Measurements from ENCODE around the gene ARL8B.

The ARL8B gene
- long read RNA-seq, transcript ARL8B-201 (7 exons, 3,005 nt), result major isoform, 499 of 540 reads
- long read RNA-seq, partial matches to known transcripts, result 11 of 540 reads
- long read RNA-seq, other reads (novel, unspliced or antisense), result 28 of 540 reads

- TF ChIP-seq POLR2AphosphoS5 (IDR thresholded peaks at IDR 0.05; ENCODE audit: low read depth), result peak; percentile 76
- peak; percentile 94 for TF ChIP-seq CTCF (IDR thresholded peaks at IDR 0.05; ENCODE audit: insufficient read depth, low read length)
- TF ChIP-seq GABPA (IDR thresholded peaks at IDR 0.05; ENCODE audit: low read depth), result no peak
- TF ChIP-seq SPI1 (IDR thresholded peaks at IDR 0.05; ENCODE audit: borderline replicate concordance, low read depth), result no peak
- TF ChIP-seq REST (IDR thresholded peaks at IDR 0.05; ENCODE audit: insufficient replicate concordance, low read depth), result peak; percentile 50
- DNase-seq (ENCODE audit: low read depth in 1 of 2, low spot score in 1 of 2), result peak; percentile 74 to 92
- Histone ChIP-seq H3K27ac (replicated peaks) (peak within 1 kb of the TSS; percentile 97), H3K27me3 (ENCODE audit: insufficient read depth, poor library complexity, severe bottlenecking) (no peaks in the 10 kb centered on the region), H3K4me3 (replicated peaks; ENCODE audit: insufficient read depth, low read length) (peak within 1 kb of the TSS; percentile 96)
Observed at GRCh38 chr3:5122030-5122740, at the start of gene ARL8B. ARL8B (plus strand) TSS chr3:5122292; CDS start chr3:5122466, 174 bp downstream.

- no peak for DNase-seq (ENCODE audit: low read depth in 1 of 2, low spot score in 1 of 2)
- no peaks in the 10 kb centered on the region for H3K27me3 ChIP-seq (ENCODE audit: insufficient read depth, poor library complexity, severe bottlenecking)
- TF ChIP-seq POLR2AphosphoS5 (IDR thresholded peaks at IDR 0.05; ENCODE audit: low read depth), result no peak
- TF ChIP-seq CTCF (IDR thresholded peaks at IDR 0.05; ENCODE audit: insufficient read depth, low read length), result no peak
- H3K27ac ChIP-seq (replicated peaks), result no peak overlapping the region
- H3K4me3 ChIP-seq (replicated peaks; ENCODE audit: insufficient read depth, low read length), result no peak overlapping the region
Observed at GRCh38 chr3:5073374-5074085, 48.6 kb upstream of the ARL8B start.

- no peak for DNase-seq (ENCODE audit: low read depth in 1 of 2, low spot score in 1 of 2)
- Histone ChIP-seq H3K27ac (replicated peaks) (no peak overlapping the region), H3K27me3 (ENCODE audit: insufficient read depth, poor library complexity, severe bottlenecking) (no peaks in the 10 kb centered on the region), H3K4me3 (replicated peaks; ENCODE audit: insufficient read depth, low read length) (no peak overlapping the region)
- no peak for TF ChIP-seq SPI1 (IDR thresholded peaks at IDR 0.05; ENCODE audit: borderline replicate concordance, low read depth)
- TF ChIP-seq REST (IDR thresholded peaks at IDR 0.05; ENCODE audit: insufficient replicate concordance, low read depth), result no peak
- TF ChIP-seq CTCF (IDR thresholded peaks at IDR 0.05; ENCODE audit: insufficient read depth, low read length), result no peak
- TF ChIP-seq GABPA (IDR thresholded peaks at IDR 0.05; ENCODE audit: low read depth), result no peak
- TF ChIP-seq POLR2AphosphoS5 (IDR thresholded peaks at IDR 0.05; ENCODE audit: low read depth), result no peak
Observed at GRCh38 chr3:5078151-5078550, 43.9 kb upstream of the ARL8B start.

Measured in HL-60 (cell line).